Suppressor macrophage treated with lipopolysaccharide for 4 hours (primary cell): ENCODE measurements around the gene IL18R1.

Experiments
- DNase-seq: peaks from one replicate; pipeline ENCODE4 v3.0.0-alpha.2; 2020

The IL18R1 gene

GRCh38 chr2:102434655-102435381, 79.2 kb downstream of the IL18R1 start:
- DNase-seq = no peak

- peak; percentile 45 for DNase-seq
Observed at GRCh38 chr2:102435741-102436140, 80.1 kb downstream of the IL18R1 start.

- peak; percentile 69 for DNase-seq
Observed at GRCh38 chr2:102436323-102436722, 80.7 kb downstream of the IL18R1 start.

GRCh38 chr2:102437122-102437521, 81.5 kb downstream of the IL18R1 start:
- DNase-seq = no peak

- DNase-seq = no peak
Observed at GRCh38 chr2:102438111-102438510, 82.5 kb downstream of the IL18R1 start.

GRCh38 chr2:102438578-102438977, 83.0 kb downstream of the IL18R1 start:
- DNase-seq = no peak

- DNase-seq = no peak
Observed at GRCh38 chr2:102439065-102439695, 83.6 kb downstream of the IL18R1 start.

GRCh38 chr2:102442967-102443828, 87.6 kb downstream of the IL18R1 start:
- peak; percentile 60 for DNase-seq

GRCh38 chr2:102444233-102444632, 88.6 kb downstream of the IL18R1 start:
- DNase-seq = no peak

- DNase-seq = no peak
Observed at GRCh38 chr2:102446936-102447335, 91.3 kb downstream of the IL18R1 start.
